Endothelial cell of umbilical vein (primary cell): ENCODE measurements around the gene MDN1.

ENCODE experiments used
- CTCF ChIP-seq, 2 donors: IDR thresholded peaks; 1 replicate in 1 of 2; 2 replicates in 1 of 2; pipeline ENCODE4 v1.5.1; 2011; ENCODE audit warnings: low read length in 2 of 2, mild to moderate bottlenecking in 2 of 2, moderate library complexity in 2 of 2, control low read depth in 1 of 2, inconsistent platforms in 1 of 2, low read depth in 1 of 2; ENCODE audit not compliant: insufficient read depth in 1 of 2; ENCODE audit errors: extremely low read depth in 1 of 2
- EZH2 ChIP-seq: IDR thresholded peaks from 2 replicates; pipeline ENCODE4 v1.6.1; 2012; ENCODE audit warnings: borderline replicate concordance, low read depth, mild to moderate bottlenecking, moderate library complexity, low read length, inconsistent platforms; ENCODE audit not compliant: severe bottlenecking
- GATA2 ChIP-seq: IDR thresholded peaks from 2 replicates; pipeline ENCODE4 v1.7.0; 2011; ENCODE audit warnings: low read depth, mild to moderate bottlenecking, moderate library complexity, mixed read lengths, low read length; ENCODE audit not compliant: insufficient read length, insufficient read depth
- JUN ChIP-seq: IDR thresholded peaks from 2 replicates; pipeline ENCODE4 v1.6.1; 2011; ENCODE audit warnings: borderline replicate concordance, low read depth; ENCODE audit not compliant: insufficient read length, insufficient read depth
- MYC ChIP-seq: IDR thresholded peaks from one replicate; pipeline ENCODE4 v1.6.1; 2011; ENCODE audit warnings: mild to moderate bottlenecking, low read depth, low read length
- POLR2A ChIP-seq: IDR thresholded peaks from 2 replicates; pipeline ENCODE4 v1.6.1; 2012; ENCODE audit warnings: low read depth, mild to moderate bottlenecking, control low read depth, low read length
- POLR2AphosphoS5 ChIP-seq: IDR thresholded peaks from 2 replicates; pipeline ENCODE4 v1.6.1; 2012; ENCODE audit warnings: low read depth, mild to moderate bottlenecking, control low read depth, low read length, moderate library complexity; ENCODE audit not compliant: insufficient read depth
- TF ChIP-seq, protein P1 (sequence below): IDR thresholded peaks from 2 replicates; pipeline ENCODE4 v1.6.1; 2011; ENCODE audit not compliant: insufficient read depth, insufficient read length

- TF ChIP-seq CTCF (IDR thresholded peaks at IDR 0.05; ENCODE audit: extremely low read depth in 1 of 2, insufficient read depth in 1 of 2, low read depth in 1 of 2, low read length in 2 of 2), result no peak
- TF ChIP-seq POLR2A, result no peak
- no peak for TF ChIP-seq JUN
- no peak for TF ChIP-seq MYC
- TF ChIP-seq EZH2, result no peak
- no peak for TF ChIP-seq POLR2AphosphoS5
- TF ChIP-seq, protein P1, sequence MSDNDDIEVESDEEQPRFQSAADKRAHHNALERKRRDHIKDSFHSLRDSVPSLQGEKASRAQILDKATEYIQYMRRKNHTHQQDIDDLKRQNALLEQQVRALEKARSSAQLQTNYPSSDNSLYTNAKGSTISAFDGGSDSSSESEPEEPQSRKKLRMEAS, result no peak
- no peak for TF ChIP-seq GATA2
These were observed 29.2 kb downstream of the MDN1 start for GRCh38 chr6:89790403-89790802.
